Hepatocyte (in vitro differentiated cells): ENCODE results near the gene TRAPPC12.

Experiments
- CTCF ChIP-seq: fragments of 200-600 bp; sonication (generic); IDR thresholded peaks from 2 replicates; pipeline ENCODE4 v1.5.1; 2016; ENCODE audit warnings: antibody characterized with exemption, mild to moderate bottlenecking; ENCODE audit not compliant: poor library complexity
- EZH2 ChIP-seq: fragments of 200-600 bp; sonication (generic); IDR thresholded peaks from 2 replicates; pipeline ENCODE4 v1.6.1; 2016; ENCODE audit warnings: antibody characterized with exemption, mild to moderate bottlenecking, borderline replicate concordance

- no peak for TF ChIP-seq EZH2
- TF ChIP-seq CTCF, result no peak
These were observed 66.4 kb downstream of the TRAPPC12 start for GRCh38 chr2:3445891-3446290.
